SJCRH30 (cell line): ENCODE data around the gene AUP1. TPM values are rescaled to one million over a fixed set of nuclear protein-coding genes. Genes with fewer than 3 reads are reported as not detected.
"Not testable (repeated sequence)": the region's sequence is repeated elsewhere in the genome, so short reads cannot be mapped to it uniquely, and the experiment has no call there.

Experiments used
- DNase-seq, 2 experiments: peaks; one replicate each; pipeline ENCODE4 v3.0.0-alpha.2; 2015 to 2020
- H3K27ac ChIP-seq: fragments of 250-450 bp; sonication (Bioruptor Pico); 2 replicates; pipeline ENCODE4 v1.5.1; 2020; ENCODE audit warnings: mild to moderate bottlenecking, moderate library complexity
- H3K27me3 ChIP-seq: fragments of 250-450 bp; sonication (Bioruptor Pico); 2 replicates; pipeline ENCODE4 v1.5.1; 2020; ENCODE audit warnings: mild to moderate bottlenecking, moderate library complexity
- H3K36me3 ChIP-seq: fragments of 250-450 bp; sonication (Bioruptor Pico); 2 replicates; pipeline ENCODE4 v1.5.1; 2020; ENCODE audit warnings: mild to moderate bottlenecking, moderate library complexity
- H3K4me1 ChIP-seq: fragments of 250-450 bp; sonication (Bioruptor Pico); 2 replicates; pipeline ENCODE4 v1.5.1; 2020; ENCODE audit warnings: mild to moderate bottlenecking, moderate library complexity
- H3K4me3 ChIP-seq: fragments of 250-450 bp; sonication (Bioruptor Pico); 2 replicates; pipeline ENCODE4 v1.5.1; 2020; ENCODE audit warnings: mild to moderate bottlenecking, moderate library complexity
- H3K9me3 ChIP-seq: fragments of 250-450 bp; sonication (Bioruptor Pico); replicated peaks from 2 replicates; pipeline ENCODE4 v1.5.1; 2020; ENCODE audit warnings: mild to moderate bottlenecking, moderate library complexity
- total RNA-seq: library from RNA; depleted of rRNA; stranded (reverse); fragments of >200 nt; shearing (Covaris generic); gene quantifications from 2 replicates; pipeline ENCODE4 v1.2.3, GENCODE V29; 2014; rRNA removed

Gene AUP1
- total RNA-seq, 1 experiment from 2014 or later: 132 TPM

- Histone ChIP-seq H3K36me3 (peaks cover 28% of the 10 kb centered on the region), H3K27me3 (no peaks in the 10 kb centered on the region), H3K4me1 (no peaks in the 10 kb centered on the region), H3K4me3 (no peak overlapping the region), H3K27ac (no peak overlapping the region), H3K9me3 (no peaks in the 10 kb centered on the region)
- no peak for DNase-seq
Measured at GRCh38 chr2:74491648-74492544, 37.6 kb downstream of the AUP1 start.

GRCh38 chr2:74489906-74490305 lies 39.6 kb downstream of the AUP1 start:
- no peaks in the 10 kb centered on the region for H3K9me3 ChIP-seq
- no peak for DNase-seq
- peaks cover 28% of the 10 kb centered on the region for H3K36me3 ChIP-seq
- H3K27me3 ChIP-seq: no peaks in the 10 kb centered on the region
- no peaks in the 10 kb centered on the region for H3K4me1 ChIP-seq
- no peak overlapping the region for H3K4me3 ChIP-seq
- no peak overlapping the region for H3K27ac ChIP-seq

GRCh38 chr2:74488643-74489481 lies 40.6 kb downstream of the AUP1 start:
- Histone ChIP-seq H3K4me1 (no peaks in the 10 kb centered on the region), H3K4me3 (no peak overlapping the region), H3K27me3 (no peaks in the 10 kb centered on the region), H3K36me3 (peaks cover 22% of the 10 kb centered on the region), H3K9me3 (no peaks in the 10 kb centered on the region), H3K27ac (no peak overlapping the region)
- DNase-seq: no peak

GRCh38 chr2:74486141-74486540 lies 43.4 kb downstream of the AUP1 start:
- Histone ChIP-seq H3K36me3 (peaks cover 6% of the 10 kb centered on the region; the same call in 1 of the 2 replicates), H3K27ac (no peak overlapping the region), H3K4me1 (peaks cover 4% of the 10 kb centered on the region), H3K27me3 (no peaks in the 10 kb centered on the region), H3K4me3 (no peak overlapping the region), H3K9me3 (no peaks in the 10 kb centered on the region)
- DNase-seq: no peak

- H3K9me3 ChIP-seq, H3K27me3 ChIP-seq, H3K4me1 ChIP-seq, H3K36me3 ChIP-seq, DNase-seq: not testable (repeated sequence)
- Histone ChIP-seq H3K27ac (peak overlapping the region; percentile 87; the same call in 1 of the 2 replicates), H3K4me3 (peak overlapping the region; percentile 93)
Measured at GRCh38 chr2:74483675-74484164, 45.8 kb downstream of the AUP1 start.

GRCh38 chr2:74482801-74483674 lies 46.5 kb downstream of the AUP1 start, which contains the start of the genes CCDC142 and TTC31:
TSS of gene CCDC142 (minus strand) at chr2:74482998. CDS start at chr2:74482837, 161 bp downstream.
TSS of gene TTC31 (plus strand) at chr2:74483081. CDS start at chr2:74483096, 15 bp downstream.
- H3K27ac ChIP-seq: peak within 1 kb of the TSS; percentile 87
- peak; percentile 97 to 99 for DNase-seq
- H3K4me3 ChIP-seq: peak within 1 kb of the TSS; percentile 93
- no peaks in the 10 kb centered on the region for H3K9me3 ChIP-seq
- peaks cover 4% of the 10 kb centered on the region for H3K4me1 ChIP-seq
- no peaks in the 10 kb centered on the region for H3K27me3 ChIP-seq
- H3K36me3 ChIP-seq: peaks cover 4% of the 10 kb centered on the region; the same call in 1 of the 2 replicates

GRCh38 chr2:74481961-74482800 lies 47.3 kb downstream of the AUP1 start:
- Histone ChIP-seq H3K9me3 (no peaks in the 10 kb centered on the region), H3K4me1 (peaks cover 4% of the 10 kb centered on the region), H3K4me3 (peak overlapping the region; percentile 93), H3K27ac (peak overlapping the region; percentile 87), H3K27me3 (no peaks in the 10 kb centered on the region), H3K36me3 (peaks cover 4% of the 10 kb centered on the region; the same call in 1 of the 2 replicates)
- DNase-seq: peak; percentile 52 to 72

GRCh38 chr2:74481431-74481830 lies 48.1 kb downstream of the AUP1 start:
- H3K36me3 ChIP-seq: peaks cover 4% of the 10 kb centered on the region; the same call in 1 of the 2 replicates
- H3K4me1 ChIP-seq: peaks cover 4% of the 10 kb centered on the region
- peak overlapping the region; percentile 93 for H3K4me3 ChIP-seq
- no peaks in the 10 kb centered on the region for H3K27me3 ChIP-seq
- H3K9me3 ChIP-seq: no peaks in the 10 kb centered on the region
- DNase-seq: no peak
- H3K27ac ChIP-seq: no peak overlapping the region

Other genes starting within 250 kb of the AUP1 start
- 0.08 TPM in 1 of 2 replicates, not detected in the other for gene SLC4A5, start 186.3 kb downstream of the AUP1 start, total RNA-seq
- gene DCTN1, start 149.4 kb downstream of the AUP1 start, total RNA-seq: 113 TPM in 2 replicates
- gene C2orf81, start 108.1 kb downstream of the AUP1 start, total RNA-seq: 0.43 and 0.48 TPM in 2 replicates
- gene WDR54, start 108.0 kb downstream of the AUP1 start, total RNA-seq: 28.3 and 33.1 TPM in 2 replicates
- 47.4 and 50.4 TPM in 2 replicates for gene RTKN, start 87.8 kb downstream of the AUP1 start, total RNA-seq
- 9.0 and 14.2 TPM in 2 replicates for gene INO80B, start 74.6 kb downstream of the AUP1 start, total RNA-seq
- gene WBP1, start 71.3 kb downstream of the AUP1 start, total RNA-seq: 40.7 and 40.8 TPM in 2 replicates
- 51.7 and 52.8 TPM in 2 replicates for gene MOGS, start 64.3 kb downstream of the AUP1 start, total RNA-seq
- gene MRPL53, start 57.0 kb downstream of the AUP1 start, total RNA-seq: 49.6 and 62.0 TPM in 2 replicates
- 22.0 and 24.0 TPM in 2 replicates for gene CCDC142, start 46.7 kb downstream of the AUP1 start, total RNA-seq
- 14.9 and 21.0 TPM in 2 replicates for gene TTC31, start 46.6 kb downstream of the AUP1 start, total RNA-seq
- 0.58 and 1.3 TPM in 2 replicates for gene LBX2, start 30.1 kb downstream of the AUP1 start, total RNA-seq
- 23.8 and 30.5 TPM in 2 replicates for gene PCGF1, start 22.0 kb downstream of the AUP1 start, total RNA-seq
- not detected in 2 replicates for gene TLX2, start 15.3 kb downstream of the AUP1 start, total RNA-seq
- 0.30 and 0.61 TPM in 2 replicates for gene DQX1, start 3.5 kb downstream of the AUP1 start, total RNA-seq
- 42.6 and 46.3 TPM in 2 replicates for gene HTRA2, start 227 bp upstream of the AUP1 start, total RNA-seq
- 16.8 and 19.0 TPM in 2 replicates for gene LOXL3, start 24.2 kb upstream of the AUP1 start, total RNA-seq
- 1.7 and 4.4 TPM in 2 replicates for gene DOK1, start 25.0 kb upstream of the AUP1 start, total RNA-seq
- not detected in 2 replicates for gene M1AP, start 118.6 kb upstream of the AUP1 start, total RNA-seq
- 3.9 and 5.6 TPM in 2 replicates for gene SEMA4F, start 124.5 kb upstream of the AUP1 start, total RNA-seq